ENCODE data around the gene RPS15. TPM values are rescaled to one million over a fixed set of nuclear protein-coding genes. Genes with fewer than 3 reads are reported as not detected.
A peak's percentile ranks its signal among the peaks of the same experiment; 100 is the strongest.

RPS15 gene
- total and polyA plus RNA-seq, 9 of the 15 experiments (the other 6 are each of a cell fraction or from before 2014, with no cell fraction given) = 605 to 2,791 (median 957) TPM

GRCh38 chr19:1407528-1408299, 30.5 kb upstream of the RPS15 start, which contains the start of gene DAZAP1 (continued):
- TF ChIP-seq E2F4 (CRISPR knock-in tag; IDR thresholded peaks at IDR 0.05; ENCODE audit: low read depth) (no peak), ZNF584 (CRISPR knock-in tag; IDR thresholded peaks at IDR 0.05; ENCODE audit: low read depth) (no peak; the same call in 1 of the 2 replicates), GATAD2A (IDR thresholded peaks at IDR 0.05) (no peak), POLR2AphosphoS2 (IDR thresholded peaks at IDR 0.05; ENCODE audit: low read length) (no peak), TCF15 (CRISPR knock-in tag; IDR thresholded peaks at IDR 0.05) (no peak), THRAP3 (IDR thresholded peaks at IDR 0.05; ENCODE audit: borderline replicate concordance) (no peak), ZBTB40 (IDR thresholded peaks at IDR 0.05) (peak; percentile 29; the same call in 1 of the 2 replicates), ZBTB40 (CRISPR knock-in tag; IDR thresholded peaks at IDR 0.05) (no peak), POLR2G (IDR thresholded peaks at IDR 0.05; ENCODE audit: low read depth, low read length) (peak; percentile 70), ELF4 (CRISPR knock-in tag; IDR thresholded peaks at IDR 0.05) (no peak), RBM14 (IDR thresholded peaks at IDR 0.05; ENCODE audit: borderline replicate concordance, insufficient read depth, low read depth, low read length) (0 out of 2 replicates have a peak, but pooled peaks have one; percentile 69), PTTG1 (tag; IDR thresholded peaks at IDR 0.05; ENCODE audit: low read depth) (no peak), RBBP5 (IDR thresholded peaks at IDR 0.05; ENCODE audit: borderline replicate concordance, insufficient read depth, low read length, poor library complexity, severe bottlenecking) (no peak), SNIP1 (IDR thresholded peaks at IDR 0.05; ENCODE audit: low read depth) (no peak), RBM22 (IDR thresholded peaks at IDR 0.05; ENCODE audit: low read depth, low read length, poor library complexity, severe bottlenecking) (no peak), STAT5B (CRISPR knock-in tag; IDR thresholded peaks at IDR 0.05) (no peak), XRCC4 (IDR thresholded peaks at IDR 0.05; ENCODE audit: extremely low read depth, insufficient read depth, insufficient read length) (no peak)

Measured in K562 (cell line).